ENCODE results near the gene NUDT13.
A peak's percentile ranks its signal among the peaks of the same experiment; 100 is the strongest.

NUDT13 gene

DNA sequence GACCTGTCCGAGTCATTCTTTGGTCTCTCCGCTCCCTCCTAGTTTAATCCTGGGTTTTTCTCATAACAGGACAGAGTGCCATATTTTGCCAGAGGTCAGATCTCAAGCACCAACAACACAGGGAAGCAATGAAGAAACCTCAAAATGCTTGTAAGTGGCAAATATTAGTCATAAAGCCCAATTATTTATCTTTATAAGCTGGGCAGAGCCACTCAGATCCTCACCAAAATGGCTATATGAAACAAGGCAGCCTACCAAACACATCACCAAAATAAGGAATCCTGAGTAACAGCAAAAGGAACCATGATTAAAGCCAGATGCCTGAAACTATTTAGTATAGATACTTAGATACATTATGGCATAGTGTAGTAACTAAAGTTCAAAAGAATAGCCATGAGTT is 52.8 kb downstream of the NUDT13 start:
- DNase-seq (ENCODE audit: low spot score) = no peak

DNA sequence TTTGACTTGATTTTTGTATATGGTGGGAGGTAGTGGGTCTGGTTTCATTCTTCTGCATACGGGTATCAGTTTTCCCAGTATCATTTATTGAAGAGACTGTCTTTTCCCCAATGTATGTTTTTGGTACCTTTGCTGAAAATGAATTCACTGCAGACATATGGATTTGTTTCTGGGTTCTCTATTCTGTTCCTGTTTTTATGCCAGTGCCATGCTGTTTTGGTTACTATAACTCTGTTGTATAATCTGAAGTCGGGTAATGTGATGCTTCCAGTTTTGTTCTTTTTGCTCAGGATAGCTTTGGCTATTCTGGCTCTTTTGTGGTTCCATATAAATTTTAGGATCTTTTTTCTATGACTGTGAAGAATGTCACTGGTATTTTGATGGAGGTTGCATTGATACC is 56.7 kb downstream of the NUDT13 start:
- DNase-seq (ENCODE audit: low spot score) = no peak

GRCh38 chr10:73167458-73167782 is 57.2 kb downstream of the NUDT13 start:
- no peak for DNase-seq (ENCODE audit: low spot score)

DNA sequence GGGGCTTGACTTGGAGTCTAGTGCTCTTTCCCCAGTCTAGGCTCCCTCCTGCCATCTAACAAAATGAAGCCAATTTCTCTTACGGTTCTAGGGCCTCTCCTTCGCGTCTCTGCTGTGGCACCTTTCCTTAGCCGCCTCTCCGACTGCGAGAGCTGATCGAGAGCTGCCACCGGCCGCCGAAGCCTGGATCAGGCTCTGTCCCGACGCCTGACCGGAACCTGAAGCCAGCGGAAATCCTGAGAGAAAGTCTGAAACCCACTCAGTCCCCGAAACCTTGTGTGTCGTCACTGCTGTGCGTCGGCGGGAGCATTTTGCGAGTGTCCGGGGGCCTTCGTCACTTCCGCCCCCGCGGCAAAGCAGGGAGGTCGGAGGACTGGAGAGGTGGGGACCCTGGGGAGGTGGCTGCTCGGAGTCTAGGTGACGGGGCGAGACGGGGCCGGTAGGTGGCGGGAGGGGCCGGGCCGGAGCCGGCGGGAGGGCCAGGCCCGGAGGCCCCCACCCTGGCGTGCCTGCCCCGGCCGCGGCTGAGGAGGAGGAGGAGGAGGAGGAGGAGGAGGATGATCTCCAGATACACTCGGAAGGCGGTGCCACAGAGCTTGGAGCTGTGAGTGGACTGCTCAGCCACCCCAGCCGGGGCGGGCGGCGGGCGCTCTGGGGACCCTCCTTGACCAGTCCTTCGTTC is 57.7 kb downstream of the NUDT13 start, which contains the start of the genes ECD and FAM149B1:
Gene ECD (minus strand): TSS at position 226 of the 682 bp plus-strand sequence. CDS start 4,071 bp downstream, outside the sequence.
Gene FAM149B1 (plus strand): TSS at position 337 of the 682 bp plus-strand sequence. CDS start 221 bp downstream, at position 558.
- DNase-seq (ENCODE audit: low spot score) = peak; percentile 95

DNA sequence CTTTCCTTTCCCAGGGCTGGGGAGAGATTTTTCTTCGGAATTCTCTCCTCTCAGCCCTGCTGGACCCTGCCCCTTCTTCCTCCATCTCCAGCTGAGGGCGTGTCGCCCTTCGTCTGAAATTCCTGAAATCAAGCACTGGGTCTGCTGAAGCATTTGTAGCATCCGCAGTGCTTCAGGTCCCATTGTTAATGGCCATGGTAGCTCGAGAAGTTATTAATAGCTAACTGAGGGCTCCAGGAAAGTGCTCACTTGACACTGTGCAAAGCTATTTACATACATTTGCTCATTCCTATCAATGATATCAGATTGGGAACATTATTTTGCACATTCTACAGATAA is 58.2 kb downstream of the NUDT13 start:
- peak; percentile 62 for DNase-seq (ENCODE audit: low spot score)

GRCh38 chr10:73169320-73169719 is 59.1 kb downstream of the NUDT13 start:
- DNase-seq (ENCODE audit: low spot score) = no peak

- no peak for DNase-seq (ENCODE audit: low spot score)
Measured at GRCh38 chr10:73172867-73173266, 62.6 kb downstream of the NUDT13 start.

DNA sequence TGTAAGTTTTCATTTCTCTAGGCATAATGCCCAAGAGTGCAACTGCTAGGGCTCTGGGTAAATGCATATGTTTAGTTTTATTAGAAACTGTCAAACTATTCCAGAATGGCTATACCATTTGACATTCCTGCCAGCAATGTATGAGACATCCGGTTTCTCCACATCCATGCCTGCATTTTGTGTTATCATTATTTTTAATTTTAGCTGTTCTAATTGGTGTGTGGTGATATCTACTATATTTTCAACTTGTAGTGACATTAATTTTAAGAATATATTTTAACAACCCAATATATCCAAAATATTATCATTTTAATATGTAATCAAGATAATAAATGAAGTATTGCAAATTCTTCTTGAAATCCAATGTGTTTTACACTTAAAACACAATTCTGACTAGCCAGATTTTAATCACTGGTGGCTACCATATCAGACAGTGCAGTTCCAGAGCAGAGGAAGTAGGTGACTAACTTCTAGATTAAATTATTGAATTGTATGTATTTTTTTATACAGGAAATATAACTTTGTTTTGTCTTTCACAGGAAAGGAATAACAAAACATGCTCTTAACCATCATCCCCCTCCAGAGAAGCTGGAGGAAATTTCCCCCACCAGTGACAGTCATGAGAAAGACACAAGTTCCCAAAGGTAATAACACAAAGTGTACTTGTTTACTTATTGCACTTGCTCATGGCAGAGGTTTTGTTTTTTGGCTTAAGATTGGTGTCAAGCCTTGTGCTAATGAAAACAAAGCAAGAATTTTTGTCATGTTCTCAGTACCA is 64.1 kb downstream of the NUDT13 start:
- DNase-seq (ENCODE audit: low spot score) = no peak

Measured in kidney tubule cell (primary cell).